ENCODE measurements around the gene B3GLCT. TPM values are rescaled to one million over a fixed set of nuclear protein-coding genes. Genes with fewer than 3 reads are reported as not detected.

Gene B3GLCT
- total and polyA plus RNA-seq, 10 of the 15 experiments (the other 5 are each of a cell fraction or from before 2014, with no cell fraction given), result 0.07 to 0.89 (median 0.25) TPM

- H3K36me3 ChIP-seq (ENCODE audit: control insufficient read depth in 2 of 2, insufficient read depth in 2 of 2, low read length in 1 of 2), result no peaks in the 10 kb centered on the region
- RAD21 ChIA-PET (ENCODE audit: unreplicated experiment), result no interaction called here
- CTCF ChIA-PET, result interaction anchor here (0.7 kb wide), 1 partner anchor 12 kb away, joined by 3 read pairs; no protein-coding TSS in a partner anchor
- H3K4me1 ChIP-seq (ENCODE audit: control insufficient read depth, insufficient read depth, low read length), result peaks cover 15% of the 10 kb centered on the region
- H4K20me1 ChIP-seq (ENCODE audit: control insufficient read depth, insufficient read depth), result no peaks in the 10 kb centered on the region
- ATAC-seq (peak; percentile 89), FAIRE-seq (no peak), DNase-seq (ENCODE audit: low read depth, low spot score) (peak; percentile 51)
- H2AFZ ChIP-seq (ENCODE audit: control insufficient read depth, low read depth, low read length), result no peak overlapping the region
- no peak overlapping the region for H3K9ac ChIP-seq (ENCODE audit: control insufficient read depth, insufficient read depth, low read length)
- no peak overlapping the region for H3K27ac ChIP-seq (ENCODE audit: control insufficient read depth, insufficient read depth)
- peak overlapping the region; percentile 81 for H3K4me2 ChIP-seq (ENCODE audit: control insufficient read depth, insufficient read depth)
- SMC1A ChIA-PET (ENCODE audit: uncharacterized antibody, unreplicated experiment), result interaction anchor here (0.6 to 2.4 kb wide), 4 partner anchors 12 to 725 kb away, joined by 3 to 6 read pairs (median 4); no protein-coding TSS in a partner anchor
- H3K4me3 ChIP-seq, result no peak overlapping the region
- no TSS peak for BruUV-seq (replicated peaks)
- intact Hi-C loops (cut with micrococcal nuclease; ENCODE audit: unreplicated experiment) (no loop called here), in situ Hi-C loops (cut with MboI) (loop anchor here (25.0 kb wide), 1 partner anchor 1370 kb away; the partner anchor contains the start of gene N4BP2L2)
- POLR2A ChIA-PET, result no interaction called here
- H3K9me3 ChIP-seq (replicated peaks; ENCODE audit: control insufficient read depth, insufficient read depth, low read length), result no peaks in the 10 kb centered on the region
- H3K79me2 ChIP-seq (ENCODE audit: control insufficient read depth, insufficient read depth, low read length), result no peaks in the 10 kb centered on the region
- H3K27me3 ChIP-seq (replicated peaks in 1 of 2; ENCODE audit: control insufficient read depth in 2 of 2, insufficient read depth in 2 of 2, low read length in 1 of 2), result no peaks in the 10 kb centered on the region
- no peak for TF ChIP-seq GABPA (IDR thresholded peaks at IDR 0.05; ENCODE audit: low read depth)
- peak; percentile 79 to 89 for TF ChIP-seq IKZF2 (IDR thresholded peaks at IDR 0.05)
- no peak for TF ChIP-seq MTA3 (IDR thresholded peaks at IDR 0.05; ENCODE audit: borderline replicate concordance, low read length)
- TF ChIP-seq DPF2 (IDR thresholded peaks at IDR 0.05), result peak; percentile 48; the same call in 1 of the 2 replicates
- TF ChIP-seq ZNF592 (IDR thresholded peaks at IDR 0.05), result no peak
- TF ChIP-seq CTCF (IDR thresholded peaks at IDR 0.05 in 2 of 3, conservative IDR thresholded peaks at IDR 0.05 in 1 of 3; ENCODE audit: control insufficient read depth in 2 of 3, extremely low read depth in 1 of 3, insufficient read depth in 1 of 3, low read depth in 3 of 3, low read length in 3 of 3), result no peak
- TF ChIP-seq RELB (IDR thresholded peaks at IDR 0.05; ENCODE audit: low read depth), result peak; percentile 34; the same call in 1 of the 2 replicates
- no peak for TF ChIP-seq TAF1 (IDR thresholded peaks at IDR 0.05; ENCODE audit: borderline replicate concordance, low read depth, low read length)
- TF ChIP-seq CBFB (IDR thresholded peaks at IDR 0.05; ENCODE audit: low read depth), result no peak
- no peak for TF ChIP-seq SIN3A (IDR thresholded peaks at IDR 0.05; ENCODE audit: low read depth, low read length)
- TF ChIP-seq SREBF1 (IDR thresholded peaks at IDR 0.05; ENCODE audit: low read length), result no peak
- peak; percentile 13; the same call in 1 of the 2 replicates for TF ChIP-seq NFIC (IDR thresholded peaks at IDR 0.05; ENCODE audit: low read depth, low read length)
- no peak for TF ChIP-seq SMAD1 (IDR thresholded peaks at IDR 0.05; ENCODE audit: low read depth, partially characterized antibody)
- TF ChIP-seq RFX5 (IDR thresholded peaks at IDR 0.05; ENCODE audit: low read depth, low read length), result no peak
- no peak for TF ChIP-seq ASH2L (IDR thresholded peaks at IDR 0.05; ENCODE audit: borderline replicate concordance, low read depth)
- 0 out of 2 replicates have a peak, but pooled peaks have one; percentile 16 for TF ChIP-seq BCL11A (IDR thresholded peaks at IDR 0.05; ENCODE audit: low read depth, low read length)
- peak; percentile 81 for TF ChIP-seq JUNB (IDR thresholded peaks at IDR 0.05)
- TF ChIP-seq YBX1 (IDR thresholded peaks at IDR 0.05), result no peak
- TF ChIP-seq MYB (IDR thresholded peaks at IDR 0.05; ENCODE audit: borderline replicate concordance, low read depth, low read length), result no peak
Measured at GRCh38 chr13:31167490-31167889, 32.3 kb upstream of the B3GLCT start.
